Measurements from ENCODE around the gene FBLN1. TPM values are rescaled to one million over a fixed set of nuclear protein-coding genes. Genes with fewer than 3 reads are reported as not detected.

FBLN1 gene
- total RNA-seq, 1 donor from 2014 or later = 238 TPM

DNA sequence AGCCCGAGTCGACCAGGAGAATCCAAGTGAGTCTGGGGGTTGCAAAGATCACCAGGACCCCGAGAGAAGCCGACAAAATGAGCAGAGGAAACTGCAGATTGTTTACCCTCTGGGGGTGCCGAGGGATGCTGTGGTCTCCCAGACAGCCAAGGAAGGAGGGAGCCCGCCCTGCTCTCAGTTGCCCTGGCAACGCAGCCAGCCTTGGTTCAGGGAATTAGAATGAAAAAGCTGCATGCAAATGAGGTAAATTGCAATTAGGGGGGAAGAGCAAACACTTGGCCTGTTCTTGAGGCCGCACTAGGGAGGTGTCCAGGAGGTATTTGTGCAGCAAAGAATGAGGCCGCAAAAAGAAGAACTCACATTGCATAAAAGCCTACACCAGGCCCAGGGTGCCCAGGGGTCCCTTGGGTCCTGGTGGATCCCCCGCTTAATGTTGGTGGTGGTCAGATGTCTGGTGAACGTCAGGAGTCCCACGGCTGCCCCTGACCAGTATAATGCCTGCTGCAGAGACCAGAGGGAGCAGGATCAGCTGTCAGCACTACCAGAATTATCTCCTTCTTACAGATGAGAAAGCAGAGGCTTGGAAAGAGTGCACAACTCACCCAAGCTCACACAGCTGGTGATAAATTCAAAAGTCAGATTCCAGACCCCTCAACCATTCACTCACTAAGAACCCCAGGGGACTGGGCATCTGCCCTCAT is 128.6 kb downstream of the FBLN1 start:
- Mint-ChIP-seq H3K9me3 (ENCODE audit: unreplicated experiment) (no peaks in the 10 kb centered on the region), H3K27me3 (ENCODE audit: unreplicated experiment) (peaks cover 3% of the 10 kb centered on the region), H3K27ac (ENCODE audit: unreplicated experiment) (no peak overlapping the region), H3K4me3 (ENCODE audit: unreplicated experiment) (no peak overlapping the region), H3K4me1 (ENCODE audit: unreplicated experiment) (peaks cover 16% of the 10 kb centered on the region), H3K36me3 (ENCODE audit: low read depth, unreplicated experiment) (no peaks in the 10 kb centered on the region)
- TF ChIP-seq, protein P1, sequence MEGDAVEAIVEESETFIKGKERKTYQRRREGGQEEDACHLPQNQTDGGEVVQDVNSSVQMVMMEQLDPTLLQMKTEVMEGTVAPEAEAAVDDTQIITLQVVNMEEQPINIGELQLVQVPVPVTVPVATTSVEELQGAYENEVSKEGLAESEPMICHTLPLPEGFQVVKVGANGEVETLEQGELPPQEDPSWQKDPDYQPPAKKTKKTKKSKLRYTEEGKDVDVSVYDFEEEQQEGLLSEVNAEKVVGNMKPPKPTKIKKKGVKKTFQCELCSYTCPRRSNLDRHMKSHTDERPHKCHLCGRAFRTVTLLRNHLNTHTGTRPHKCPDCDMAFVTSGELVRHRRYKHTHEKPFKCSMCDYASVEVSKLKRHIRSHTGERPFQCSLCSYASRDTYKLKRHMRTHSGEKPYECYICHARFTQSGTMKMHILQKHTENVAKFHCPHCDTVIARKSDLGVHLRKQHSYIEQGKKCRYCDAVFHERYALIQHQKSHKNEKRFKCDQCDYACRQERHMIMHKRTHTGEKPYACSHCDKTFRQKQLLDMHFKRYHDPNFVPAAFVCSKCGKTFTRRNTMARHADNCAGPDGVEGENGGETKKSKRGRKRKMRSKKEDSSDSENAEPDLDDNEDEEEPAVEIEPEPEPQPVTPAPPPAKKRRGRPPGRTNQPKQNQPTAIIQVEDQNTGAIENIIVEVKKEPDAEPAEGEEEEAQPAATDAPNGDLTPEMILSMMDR (IDR thresholded peaks at IDR 0.05; ENCODE audit: unreplicated experiment) = no peak
- DNase-seq (ENCODE audit: low spot score) = no peak

DNA sequence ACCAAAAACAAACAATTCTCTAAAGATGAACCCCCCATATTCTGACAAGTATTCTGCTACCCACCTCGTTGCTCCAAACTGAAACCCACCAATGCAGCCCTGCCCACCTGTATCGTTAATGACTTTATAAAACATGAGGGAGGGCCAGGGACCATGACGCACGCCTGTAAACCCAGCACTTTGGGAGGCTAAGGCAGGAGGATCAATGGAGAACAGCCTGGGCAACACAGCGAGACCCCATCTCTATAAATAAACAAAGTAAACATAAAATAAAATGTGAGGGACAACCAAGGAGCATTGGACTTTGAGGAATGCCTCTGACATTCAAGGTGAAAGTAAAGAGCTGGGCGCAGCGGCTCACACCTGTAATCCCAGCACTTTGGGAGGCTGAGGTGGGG is 129.2 kb downstream of the FBLN1 start:
- Mint-ChIP-seq H3K4me1 (ENCODE audit: unreplicated experiment) (peaks cover 16% of the 10 kb centered on the region), H3K4me3 (ENCODE audit: unreplicated experiment) (no peak overlapping the region), H3K9me3 (ENCODE audit: unreplicated experiment) (no peaks in the 10 kb centered on the region), H3K36me3 (ENCODE audit: low read depth, unreplicated experiment) (no peaks in the 10 kb centered on the region), H3K27ac (ENCODE audit: unreplicated experiment) (no peak overlapping the region), H3K27me3 (ENCODE audit: unreplicated experiment) (peaks cover 4% of the 10 kb centered on the region)
- TF ChIP-seq, protein P1 (IDR thresholded peaks at IDR 0.05; ENCODE audit: unreplicated experiment) = no peak
- no peak for DNase-seq (ENCODE audit: low spot score)

DNA sequence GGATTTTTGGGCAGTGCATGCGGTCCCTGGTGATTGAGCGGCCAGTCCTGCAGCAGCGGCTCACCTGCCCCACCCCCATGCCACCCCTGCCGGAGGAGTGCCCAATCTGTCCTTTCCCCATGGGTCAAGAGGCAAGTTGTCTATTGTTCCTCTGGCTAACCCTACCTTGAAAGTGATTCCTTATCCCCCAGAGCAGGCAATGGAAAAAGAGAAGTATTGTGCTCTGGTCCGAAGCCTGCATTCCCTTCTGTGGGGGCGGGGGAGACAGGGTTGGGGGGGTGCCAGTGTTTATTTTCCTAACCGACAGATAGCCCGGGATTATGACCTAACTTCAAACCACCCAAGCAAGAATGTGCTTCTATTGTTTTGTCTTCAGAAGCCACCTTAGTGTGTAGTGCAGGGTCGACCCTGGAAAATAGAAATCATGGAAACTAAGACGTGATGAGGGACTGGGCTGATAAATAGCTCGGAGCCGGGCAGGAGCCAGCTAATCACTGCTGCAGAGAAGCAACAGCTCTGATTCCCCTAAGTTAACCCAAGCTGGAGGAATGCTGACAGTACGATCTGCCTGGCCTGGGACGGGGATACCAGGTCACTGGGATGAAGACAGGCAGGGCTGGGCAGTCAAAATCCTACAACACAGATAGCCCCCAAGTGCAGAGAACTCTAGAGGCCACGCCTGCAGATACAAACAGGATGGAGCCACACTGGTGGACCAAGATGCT is 130.3 kb downstream of the FBLN1 start:
- H3K9me3 Mint-ChIP-seq (ENCODE audit: unreplicated experiment) = no peaks in the 10 kb centered on the region
- H3K36me3 Mint-ChIP-seq (ENCODE audit: low read depth, unreplicated experiment) = no peaks in the 10 kb centered on the region
- peaks cover 14% of the 10 kb centered on the region for H3K4me1 Mint-ChIP-seq (ENCODE audit: unreplicated experiment)
- no peak for DNase-seq (ENCODE audit: low spot score)
- H3K27me3 Mint-ChIP-seq (ENCODE audit: unreplicated experiment) = peaks cover 6% of the 10 kb centered on the region
- TF ChIP-seq, protein P1 (IDR thresholded peaks at IDR 0.05; ENCODE audit: unreplicated experiment) = no peak
- H3K27ac Mint-ChIP-seq (ENCODE audit: unreplicated experiment) = no peak overlapping the region
- H3K4me3 Mint-ChIP-seq (ENCODE audit: unreplicated experiment) = no peak overlapping the region

DNA sequence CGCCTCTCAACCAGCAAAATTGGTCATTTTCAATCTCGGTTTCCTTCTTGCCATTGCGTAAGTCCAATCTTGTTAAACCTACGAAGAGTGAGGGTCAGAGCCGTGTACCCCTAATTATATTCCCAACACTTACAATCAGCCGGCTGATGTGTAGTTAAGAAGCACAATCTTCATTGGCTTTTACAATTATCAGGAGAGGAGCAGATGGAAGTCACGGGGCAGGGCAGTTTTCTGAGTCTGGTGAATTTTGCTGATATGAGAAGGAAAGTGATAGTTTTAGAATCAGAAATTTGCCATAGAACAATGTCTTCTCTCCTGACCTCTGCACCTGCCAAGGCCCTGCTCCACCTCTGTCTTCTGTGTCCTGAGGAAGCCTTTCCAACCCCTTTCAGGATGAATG is 134.0 kb downstream of the FBLN1 start:
- H3K4me1 Mint-ChIP-seq (ENCODE audit: unreplicated experiment) = peaks cover 3% of the 10 kb centered on the region
- H3K27ac Mint-ChIP-seq (ENCODE audit: unreplicated experiment) = no peak overlapping the region
- no peak for DNase-seq (ENCODE audit: low spot score)
- no peaks in the 10 kb centered on the region for H3K36me3 Mint-ChIP-seq (ENCODE audit: low read depth, unreplicated experiment)
- no peaks in the 10 kb centered on the region for H3K9me3 Mint-ChIP-seq (ENCODE audit: unreplicated experiment)
- TF ChIP-seq, protein P1 (IDR thresholded peaks at IDR 0.05; ENCODE audit: unreplicated experiment) = no peak
- no peak overlapping the region for H3K4me3 Mint-ChIP-seq (ENCODE audit: unreplicated experiment)
- peaks cover 6% of the 10 kb centered on the region for H3K27me3 Mint-ChIP-seq (ENCODE audit: unreplicated experiment)

DNA sequence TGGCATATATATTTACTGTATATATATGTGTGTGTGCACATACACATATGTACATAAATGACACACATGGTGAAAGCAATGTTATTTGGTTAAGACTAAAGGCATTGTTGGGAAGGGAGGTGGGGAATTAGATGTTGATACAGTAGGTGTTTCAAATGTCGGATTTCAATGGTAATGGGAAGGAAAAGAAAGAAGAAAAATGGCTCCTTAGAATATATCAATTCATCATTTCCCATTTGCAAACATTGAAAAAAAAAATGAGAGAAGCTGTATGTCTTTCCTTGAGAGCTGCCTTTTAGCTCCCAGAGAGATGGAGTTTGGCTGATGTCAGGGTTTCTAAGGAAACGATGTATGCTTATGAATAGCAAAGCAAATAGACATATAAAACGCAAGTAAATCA is 135.5 kb downstream of the FBLN1 start:
- no peaks in the 10 kb centered on the region for H3K36me3 Mint-ChIP-seq (ENCODE audit: low read depth, unreplicated experiment)
- H3K9me3 Mint-ChIP-seq (ENCODE audit: unreplicated experiment) = no peaks in the 10 kb centered on the region
- H3K4me3 Mint-ChIP-seq (ENCODE audit: unreplicated experiment) = no peak overlapping the region
- no peak overlapping the region for H3K27ac Mint-ChIP-seq (ENCODE audit: unreplicated experiment)
- H3K4me1 Mint-ChIP-seq (ENCODE audit: unreplicated experiment) = no peaks in the 10 kb centered on the region
- H3K27me3 Mint-ChIP-seq (ENCODE audit: unreplicated experiment) = peaks cover 5% of the 10 kb centered on the region
- no peak for DNase-seq (ENCODE audit: low spot score)
- TF ChIP-seq, protein P1 (IDR thresholded peaks at IDR 0.05; ENCODE audit: unreplicated experiment) = no peak

Data from endothelial cell (in vitro differentiated cells).